Rectal smooth muscle tissue (tissue), 1 donor: Measurements from ENCODE around the gene ALG9.

Source experiments
- H3K27ac ChIP-seq: one replicate; pipeline ENCODE4 v1.7.0; 2013; ENCODE audit warnings: low read depth, low read length, inconsistent platforms
- H3K27me3 ChIP-seq: one replicate; pipeline ENCODE4 v1.7.0; 2013; ENCODE audit warnings: low read length; ENCODE audit not compliant: control insufficient read depth, insufficient read depth
- H3K36me3 ChIP-seq: one replicate; pipeline ENCODE4 v1.7.0; 2013; ENCODE audit warnings: low read length; ENCODE audit not compliant: control insufficient read depth, insufficient read depth
- H3K4me1 ChIP-seq: one replicate; pipeline ENCODE4 v1.7.0; 2013; ENCODE audit warnings: low read length; ENCODE audit not compliant: control insufficient read depth, insufficient read depth
- H3K4me3 ChIP-seq: one replicate; pipeline ENCODE4 v1.7.0; 2013; ENCODE audit warnings: low read length
- H3K9ac ChIP-seq: one replicate; pipeline ENCODE4 v1.7.0; 2013; ENCODE audit warnings: low read length

ALG9 gene

GRCh38 chr11:111841370-111842053 lies 29.9 kb downstream of the ALG9 start:
- Histone ChIP-seq H3K36me3 (peaks cover 8% of the 10 kb centered on the region), H3K27me3 (no peaks in the 10 kb centered on the region), H3K4me1 (peaks cover 3% of the 10 kb centered on the region), H3K9ac (no peak overlapping the region), H3K4me3 (no peak overlapping the region), H3K27ac (no peak overlapping the region)

- no peak overlapping the region for H3K9ac ChIP-seq
- H3K4me1 ChIP-seq, result peaks cover 3% of the 10 kb centered on the region
- H3K27me3 ChIP-seq, result no peaks in the 10 kb centered on the region
- H3K36me3 ChIP-seq, result peaks cover 8% of the 10 kb centered on the region
- no peak overlapping the region for H3K27ac ChIP-seq
- H3K4me3 ChIP-seq, result no peak overlapping the region
Observed at GRCh38 chr11:111840143-111840542, 31.2 kb downstream of the ALG9 start.

- no peaks in the 10 kb centered on the region for H3K27me3 ChIP-seq
- no peak overlapping the region for H3K9ac ChIP-seq
- H3K36me3 ChIP-seq, result peaks cover 11% of the 10 kb centered on the region
- H3K27ac ChIP-seq, result no peak overlapping the region
- H3K4me3 ChIP-seq, result no peak overlapping the region
- H3K4me1 ChIP-seq, result peaks cover 3% of the 10 kb centered on the region
Observed at GRCh38 chr11:111838054-111838453, 33.3 kb downstream of the ALG9 start.

- Histone ChIP-seq H3K36me3 (peaks cover 11% of the 10 kb centered on the region), H3K4me1 (peaks cover 3% of the 10 kb centered on the region), H3K9ac (no peak overlapping the region), H3K27ac (no peak overlapping the region), H3K4me3 (no peak overlapping the region), H3K27me3 (no peaks in the 10 kb centered on the region)
Observed at GRCh38 chr11:111837366-111837891, 34.0 kb downstream of the ALG9 start.

- Histone ChIP-seq H3K4me1 (peaks cover 3% of the 10 kb centered on the region), H3K27ac (no peak overlapping the region), H3K36me3 (peaks cover 11% of the 10 kb centered on the region), H3K27me3 (no peaks in the 10 kb centered on the region), H3K4me3 (no peak overlapping the region), H3K9ac (no peak overlapping the region)
Observed at GRCh38 chr11:111836721-111837120, 34.7 kb downstream of the ALG9 start.

GRCh38 chr11:111836162-111836561 lies 35.2 kb downstream of the ALG9 start:
- Histone ChIP-seq H3K36me3 (peaks cover 12% of the 10 kb centered on the region), H3K4me1 (peaks cover 1% of the 10 kb centered on the region)

GRCh38 chr11:111835665-111836064 lies 35.7 kb downstream of the ALG9 start:
- Histone ChIP-seq H3K27ac (no peak overlapping the region), H3K36me3 (peaks cover 13% of the 10 kb centered on the region)

More at GRCh38 chr11:111836162-111836561, 35.2 kb downstream of the ALG9 start:
- H3K4me3 ChIP-seq, result no peak overlapping the region
- no peak overlapping the region for H3K27ac ChIP-seq
- H3K9ac ChIP-seq, result no peak overlapping the region
- no peaks in the 10 kb centered on the region for H3K27me3 ChIP-seq

GRCh38 chr11:111834432-111835163 lies 36.8 kb downstream of the ALG9 start:
- Histone ChIP-seq H3K36me3 (peaks cover 13% of the 10 kb centered on the region), H3K27me3 (no peaks in the 10 kb centered on the region), H3K4me1 (no peaks in the 10 kb centered on the region), H3K27ac (no peak overlapping the region), H3K9ac (no peak overlapping the region), H3K4me3 (no peak overlapping the region)

More at GRCh38 chr11:111835665-111836064, 35.7 kb downstream of the ALG9 start:
- Histone ChIP-seq H3K4me3 (no peak overlapping the region), H3K4me1 (no peaks in the 10 kb centered on the region), H3K27me3 (no peaks in the 10 kb centered on the region), H3K9ac (no peak overlapping the region)

- Histone ChIP-seq H3K9ac (no peak overlapping the region), H3K27me3 (no peaks in the 10 kb centered on the region), H3K27ac (no peak overlapping the region), H3K36me3 (peaks cover 13% of the 10 kb centered on the region), H3K4me1 (no peaks in the 10 kb centered on the region), H3K4me3 (no peak overlapping the region)
Observed at GRCh38 chr11:111833524-111833923, 37.9 kb downstream of the ALG9 start.

- no peaks in the 10 kb centered on the region for H3K27me3 ChIP-seq
- H3K4me3 ChIP-seq, result no peak overlapping the region
- H3K9ac ChIP-seq, result no peak overlapping the region
- H3K4me1 ChIP-seq, result no peaks in the 10 kb centered on the region
- H3K36me3 ChIP-seq, result peaks cover 3% of the 10 kb centered on the region
- H3K27ac ChIP-seq, result no peak overlapping the region
Observed at GRCh38 chr11:111829185-111829968, 42.0 kb downstream of the ALG9 start.

GRCh38 chr11:111826322-111826950 lies 44.9 kb downstream of the ALG9 start:
- Histone ChIP-seq H3K27ac (no peak overlapping the region), H3K9ac (no peak overlapping the region), H3K4me1 (no peaks in the 10 kb centered on the region), H3K4me3 (no peak overlapping the region), H3K36me3 (peaks cover 3% of the 10 kb centered on the region), H3K27me3 (no peaks in the 10 kb centered on the region)

- no peaks in the 10 kb centered on the region for H3K36me3 ChIP-seq
- H3K27ac ChIP-seq, result no peak overlapping the region
- H3K4me3 ChIP-seq, result no peak overlapping the region
- peaks cover 5% of the 10 kb centered on the region for H3K4me1 ChIP-seq
- H3K9ac ChIP-seq, result no peak overlapping the region
- H3K27me3 ChIP-seq, result no peaks in the 10 kb centered on the region
Observed at GRCh38 chr11:111823629-111824028, 47.8 kb downstream of the ALG9 start.
